K562 (cell line): ENCODE data around the gene TSC22D1. TPM values are rescaled to one million over a fixed set of nuclear protein-coding genes. Genes with fewer than 3 reads are reported as not detected.

Experiments
- ATF4 ChIP-seq: fragments of 450-650 bp; formaldehyde crosslinking; IDR thresholded peaks from 2 replicates; pipeline ENCODE4 v1.4.0; 2022; ENCODE audit warnings: mild to moderate bottlenecking, moderate library complexity
- FOS ChIP-seq: IDR thresholded peaks from 3 replicates; pipeline ENCODE4 v1.6.1; 2011; ENCODE audit not compliant: insufficient read length; ENCODE audit errors: extremely low read depth
- GMEB1 ChIP-seq: fragments of 250-450 bp; sonication (Bioruptor Pico); IDR thresholded peaks from 2 replicates; pipeline ENCODE4 v1.4.0; 2020; ENCODE audit warnings: mild to moderate bottlenecking
- KDM5B ChIP-seq: fragments of 200-600 bp; sonication (generic); IDR thresholded peaks from 2 replicates; pipeline ENCODE4 v1.6.1; 2012; ENCODE audit warnings: low read depth, mild to moderate bottlenecking, moderate library complexity, low read length, control low read depth, inconsistent platforms; ENCODE audit not compliant: insufficient replicate concordance
- MAZ ChIP-seq, 2 experiments: fragments of 450-650 bp in 1 of 2; sonication (generic) in 1 of 2; formaldehyde crosslinking; IDR thresholded peaks in 1 of 2; conservative IDR thresholded peaks in 1 of 2; 2 replicates each; pipeline versions ENCODE4 v1.4.0 to v1.5.0; 2020; ENCODE audit warnings: mild to moderate bottlenecking in 1 of 2, missing genetic modification reagents in 1 of 2
- MEIS2 ChIP-seq: fragments of 450-650 bp; IDR thresholded peaks from 2 replicates; pipeline ENCODE4 v1.6.1; 2014; ENCODE audit warnings: mild to moderate bottlenecking; ENCODE audit not compliant: partially characterized antibody
- MTA1 ChIP-seq: fragments of 450-650 bp; IDR thresholded peaks from 2 replicates; pipeline ENCODE4 v1.6.1; 2017; ENCODE audit warnings: borderline replicate concordance
- MXI1 ChIP-seq: IDR thresholded peaks from 2 replicates; pipeline ENCODE4 v1.6.1; 2011; ENCODE audit warnings: low read depth, mild to moderate bottlenecking, improper control_type of control experiment, low read length
- NONO ChIP-seq, 2 experiments: fragments of 200-400 bp in 1 of 2; fragments of 450-650 bp in 1 of 2; formaldehyde crosslinking in 1 of 2; IDR thresholded peaks; 2 replicates each; pipeline ENCODE4 v1.6.1; 2017; ENCODE audit warnings: low read depth in 2 of 2, mild to moderate bottlenecking in 2 of 2, moderate library complexity in 2 of 2, low read length in 1 of 2
- PHF20 ChIP-seq: fragments of 450-650 bp; IDR thresholded peaks from 2 replicates; pipeline ENCODE4 v1.6.1; 2018; ENCODE audit not compliant: partially characterized antibody
- PRPF4 ChIP-seq: fragments of 200-400 bp; formaldehyde crosslinking; IDR thresholded peaks from one replicate; pipeline ENCODE4 v1.6.1; 2017; ENCODE audit warnings: low read length, low read depth, mild to moderate bottlenecking; ENCODE audit not compliant: insufficient read depth, poor library complexity, severe bottlenecking
- SIRT6 ChIP-seq: IDR thresholded peaks from one replicate; pipeline ENCODE4 v1.6.1; 2012; ENCODE audit warnings: low read depth, mild to moderate bottlenecking, control low read depth, inconsistent platforms, low read length, moderate library complexity
- SMARCE1 ChIP-seq: fragments of 450-650 bp; IDR thresholded peaks from 2 replicates; pipeline ENCODE4 v1.7.1; 2016; ENCODE audit warnings: mild to moderate bottlenecking
- TEAD2 ChIP-seq: fragments of 450-650 bp; IDR thresholded peaks from 2 replicates; pipeline ENCODE4 v1.6.1; 2016; ENCODE audit warnings: missing genetic modification characterization, control low read depth, missing compliant biosample characterization
- TFAM ChIP-seq: fragments of 250-450 bp; sonication (Bioruptor Pico); conservative IDR thresholded peaks from 2 replicates; pipeline ENCODE4 v1.5.0; 2021; ENCODE audit warnings: mild to moderate bottlenecking, moderate library complexity
- TGIF2 ChIP-seq: sonication (generic); formaldehyde crosslinking; IDR thresholded peaks from 2 replicates; pipeline ENCODE4 v1.8.1; 2022; ENCODE audit warnings: mild to moderate bottlenecking, missing genetic modification reagents, moderate library complexity
- VEZF1 ChIP-seq: fragments of 200-800 bp; sonication (Bioruptor generic); IDR thresholded peaks from 2 replicates; pipeline ENCODE4 v1.6.1; 2017; ENCODE audit warnings: missing genetic modification characterization, missing compliant biosample characterization
- YBX1 ChIP-seq: fragments of 450-650 bp; IDR thresholded peaks from 2 replicates; pipeline ENCODE4 v1.7.1; 2016; ENCODE audit warnings: mild to moderate bottlenecking
- ZC3H4 ChIP-seq: sonication (generic); formaldehyde crosslinking; IDR thresholded peaks from 2 replicates; pipeline ENCODE4 v1.9.0; 2021; ENCODE audit warnings: missing genetic modification reagents, borderline replicate concordance
- ZFP30 ChIP-seq: fragments of 250-450 bp; sonication (Bioruptor Pico); IDR thresholded peaks from 2 replicates; pipeline ENCODE4 v1.8.0; 2022; ENCODE audit warnings: moderate library complexity, mild to moderate bottlenecking, inconsistent platforms, borderline replicate concordance
- ZFPM2 ChIP-seq: fragments of 250-450 bp; sonication (Bioruptor Pico); IDR thresholded peaks from 2 replicates; pipeline ENCODE4 v1.5.1; 2022; ENCODE audit warnings: mild to moderate bottlenecking
- ZNF121 ChIP-seq: sonication (generic); formaldehyde crosslinking; conservative IDR thresholded peaks from 2 replicates; pipeline ENCODE4 v1.8.0; 2022; ENCODE audit warnings: missing genetic modification reagents
- ZNF232 ChIP-seq: sonication (generic); formaldehyde crosslinking; IDR thresholded peaks from 2 replicates; pipeline ENCODE4 v1.8.0; 2022; ENCODE audit warnings: mild to moderate bottlenecking, missing genetic modification reagents
- ZNF280B ChIP-seq: fragments of 250-450 bp; sonication (Bioruptor Pico); IDR thresholded peaks from 2 replicates; pipeline ENCODE4 v1.5.1; 2021; ENCODE audit warnings: mild to moderate bottlenecking
- ZNF778 ChIP-seq: fragments of 450-650 bp; formaldehyde crosslinking; IDR thresholded peaks from 2 replicates; pipeline ENCODE4 v1.4.0; 2020; ENCODE audit warnings: mild to moderate bottlenecking, moderate library complexity
- polyA plus RNA-seq, 8 experiments: library from polyadenylated mRNA; depleted of rRNA in 4 of 8; stranded (reverse) in 5 of 8; unstranded in 3 of 8; fragments of >200 nt; fragmentation: Nextera tagmentation in 2 of 8; fragmentation: Illumina TruSeq in 1 of 8; extraction: Ambion mirVana in 2 of 8; extraction: Trizol in 1 of 8; gene quantifications; 2 replicates each; pipeline versions ENCODE4 v1.2.1 to v1.2.3, GENCODE V29; 2011 to 2014; ENCODE audit warnings: inconsistent platforms in 1 of 8, missing spikeins in 1 of 8
- total RNA-seq, 7 experiments: library from RNA; depleted of rRNA in 6 of 7; stranded (reverse); fragments of >200 nt in 6 of 7; fragmentation: Illumina TruSeq in 2 of 7; extraction: Trizol in 2 of 7; gene quantifications; 2 replicates each; pipeline versions ENCODE4 v1.2.1 to v1.2.3, GENCODE V29; 2011 to 2021; ENCODE audit warnings: low replicate concordance in 1 of 7

Gene TSC22D1
- total and polyA plus RNA-seq, 9 of the 15 experiments (the other 6 are each of a cell fraction or from before 2014, with no cell fraction given) = 2.6 to 19.8 (median 8.4) TPM

- peak; percentile 62 for TF ChIP-seq VEZF1 (CRISPR knock-in tag)
- TF ChIP-seq KDM5B = no peak
- no peak for TF ChIP-seq MXI1
- no peak for TF ChIP-seq ZNF121 (CRISPR knock-in tag)
- no peak for TF ChIP-seq PHF20
- no peak for TF ChIP-seq ZFPM2 (CRISPR knock-in tag)
- no peak for TF ChIP-seq ZC3H4 (CRISPR knock-in tag)
- TF ChIP-seq TGIF2 (CRISPR knock-in tag) = no peak
- no peak for TF ChIP-seq ZNF778
- TF ChIP-seq MEIS2 = no peak
- no peak for TF ChIP-seq MAZ (CRISPR knock-in tag; conservative IDR thresholded peaks at IDR 0.05 in 1 of 2, IDR thresholded peaks at IDR 0.05 in 1 of 2)
- no peak for TF ChIP-seq TFAM (CRISPR knock-in tag)
- no peak for TF ChIP-seq PRPF4
- TF ChIP-seq YBX1 = no peak
- TF ChIP-seq ZNF280B (CRISPR knock-in tag) = no peak
- TF ChIP-seq SMARCE1 = peak; percentile 85
- TF ChIP-seq GMEB1 (CRISPR knock-in tag) = no peak
- TF ChIP-seq SIRT6 = no peak
- TF ChIP-seq ZNF232 (CRISPR knock-in tag) = no peak
- no peak for TF ChIP-seq ZFP30 (CRISPR knock-in tag)
- no peak for TF ChIP-seq MTA1
- TF ChIP-seq ATF4 (CRISPR knock-in tag) = 0 out of 2 replicates have a peak, but pooled peaks have one; percentile 42
- no peak for TF ChIP-seq FOS
- TF ChIP-seq NONO (IDR thresholded peaks at IDR 0.05; ENCODE audit: low read depth in 2 of 2, low read length in 1 of 2) = 0 out of 4 replicates have a peak, but pooled peaks of 1 of the 2 experiments have one; percentile 41
- no peak for TF ChIP-seq TEAD2 (tag)
Measured at GRCh38 chr13:44397766-44398223, 178.3 kb downstream of the TSC22D1 start (continued).
